22Rv1 (cell line): Measurements from ENCODE around the gene ITPK1.

Experiments used
- H3K27ac ChIP-seq: fragments of 450-650 bp; 2 replicates; pipeline ENCODE4 v1.5.1; 2017
- ZFX ChIP-seq: fragments of 450-650 bp; IDR thresholded peaks from 2 replicates; pipeline ENCODE4 v1.6.1; 2017; ENCODE audit warnings: antibody characterized with exemption, borderline replicate concordance
- TF ChIP-seq, protein P1 (sequence below): fragments of 450-650 bp; IDR thresholded peaks from 2 replicates; pipeline ENCODE4 v1.5.1; 2017; ENCODE audit warnings: mild to moderate bottlenecking

ITPK1 gene

DNA sequence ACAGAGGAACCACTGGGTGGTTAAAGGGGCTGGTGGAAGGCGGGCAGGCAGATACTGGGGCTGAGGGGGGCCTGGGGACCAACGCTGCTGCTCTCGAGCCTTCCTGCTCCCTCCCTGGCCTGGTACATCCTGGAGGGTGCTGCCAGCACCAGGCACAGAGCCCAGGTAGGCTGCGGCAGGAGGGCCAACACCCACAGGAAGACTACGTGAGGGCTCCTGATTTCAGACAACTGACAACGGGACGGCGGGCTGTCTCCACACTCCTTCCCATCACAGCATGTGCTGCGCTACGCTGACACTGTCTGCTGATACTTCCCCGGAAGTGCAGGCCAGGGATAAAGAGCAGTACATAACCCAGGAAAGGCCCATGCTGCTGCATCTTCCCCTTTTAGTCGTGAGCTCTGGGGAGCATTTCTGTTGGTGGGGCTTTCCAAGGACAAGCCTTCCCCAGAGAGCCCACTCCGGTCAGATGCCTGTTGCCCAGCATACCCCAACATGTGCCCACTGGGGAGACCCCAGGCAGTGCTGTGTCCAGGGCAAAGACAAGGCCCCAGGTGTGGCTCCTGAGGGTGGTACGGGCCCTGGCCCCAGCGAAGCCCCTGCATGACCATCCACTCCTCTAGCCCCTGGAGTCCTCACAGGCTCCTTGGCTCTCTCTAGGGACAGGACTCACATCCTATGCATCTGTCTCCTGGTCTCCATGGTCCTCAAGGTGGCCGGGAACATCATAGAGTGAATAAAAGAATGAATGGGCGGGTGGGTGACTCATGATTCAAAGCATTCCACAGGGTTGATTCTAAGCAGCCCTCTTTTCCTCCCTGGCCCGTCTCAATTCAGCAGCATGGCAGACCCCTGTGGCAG is 154.8 kb downstream of the ITPK1 start:
- H3K27ac ChIP-seq = no peak overlapping the region
- TF ChIP-seq, protein P1, sequence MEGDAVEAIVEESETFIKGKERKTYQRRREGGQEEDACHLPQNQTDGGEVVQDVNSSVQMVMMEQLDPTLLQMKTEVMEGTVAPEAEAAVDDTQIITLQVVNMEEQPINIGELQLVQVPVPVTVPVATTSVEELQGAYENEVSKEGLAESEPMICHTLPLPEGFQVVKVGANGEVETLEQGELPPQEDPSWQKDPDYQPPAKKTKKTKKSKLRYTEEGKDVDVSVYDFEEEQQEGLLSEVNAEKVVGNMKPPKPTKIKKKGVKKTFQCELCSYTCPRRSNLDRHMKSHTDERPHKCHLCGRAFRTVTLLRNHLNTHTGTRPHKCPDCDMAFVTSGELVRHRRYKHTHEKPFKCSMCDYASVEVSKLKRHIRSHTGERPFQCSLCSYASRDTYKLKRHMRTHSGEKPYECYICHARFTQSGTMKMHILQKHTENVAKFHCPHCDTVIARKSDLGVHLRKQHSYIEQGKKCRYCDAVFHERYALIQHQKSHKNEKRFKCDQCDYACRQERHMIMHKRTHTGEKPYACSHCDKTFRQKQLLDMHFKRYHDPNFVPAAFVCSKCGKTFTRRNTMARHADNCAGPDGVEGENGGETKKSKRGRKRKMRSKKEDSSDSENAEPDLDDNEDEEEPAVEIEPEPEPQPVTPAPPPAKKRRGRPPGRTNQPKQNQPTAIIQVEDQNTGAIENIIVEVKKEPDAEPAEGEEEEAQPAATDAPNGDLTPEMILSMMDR = no peak
- no peak for TF ChIP-seq ZFX

DNA sequence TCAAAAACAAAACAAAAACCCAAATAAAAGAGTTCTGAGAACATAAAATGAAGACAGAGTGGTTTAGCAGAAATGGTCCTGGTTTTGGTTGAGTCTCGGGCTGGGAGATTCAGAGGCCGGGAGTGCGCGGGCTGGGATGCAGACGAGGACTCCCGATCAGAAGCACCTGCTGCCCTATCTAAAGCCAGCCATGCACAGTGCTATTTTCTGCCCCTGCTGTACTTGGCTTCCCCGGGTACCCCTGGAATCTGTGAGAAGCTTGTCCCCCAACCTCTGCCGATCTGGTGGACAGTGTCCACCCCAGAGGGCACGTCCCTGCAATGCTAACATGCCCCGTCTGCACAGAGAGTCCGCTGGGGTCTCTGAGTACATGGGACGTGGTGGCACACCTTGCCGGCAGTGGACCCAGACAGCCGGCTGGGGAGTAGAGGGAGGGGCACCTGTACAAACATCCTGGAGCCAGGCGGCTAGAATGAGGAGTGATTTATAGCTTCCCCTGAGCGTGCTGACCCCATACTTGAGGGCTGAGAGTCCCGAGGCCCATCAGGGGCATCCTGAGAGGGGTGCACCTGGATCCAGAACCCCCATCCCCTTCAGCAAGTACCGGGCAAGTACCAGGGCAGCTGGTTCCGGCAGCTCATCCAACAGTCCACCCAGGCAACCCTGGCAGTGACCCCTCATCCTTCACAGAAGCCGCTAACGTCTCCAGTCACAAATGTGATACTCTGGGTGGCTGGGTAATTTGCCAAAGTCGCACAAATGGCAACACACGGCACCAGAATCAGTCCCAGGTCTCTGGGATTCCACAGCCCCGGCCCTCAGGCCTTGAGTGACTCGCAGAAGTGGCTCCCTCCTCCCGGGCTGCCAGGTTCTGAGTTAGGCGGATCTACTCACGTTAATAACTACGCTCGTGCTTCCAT is 155.7 kb downstream of the ITPK1 start:
- TF ChIP-seq, protein P1 = no peak
- TF ChIP-seq ZFX = no peak
- no peak overlapping the region for H3K27ac ChIP-seq

DNA sequence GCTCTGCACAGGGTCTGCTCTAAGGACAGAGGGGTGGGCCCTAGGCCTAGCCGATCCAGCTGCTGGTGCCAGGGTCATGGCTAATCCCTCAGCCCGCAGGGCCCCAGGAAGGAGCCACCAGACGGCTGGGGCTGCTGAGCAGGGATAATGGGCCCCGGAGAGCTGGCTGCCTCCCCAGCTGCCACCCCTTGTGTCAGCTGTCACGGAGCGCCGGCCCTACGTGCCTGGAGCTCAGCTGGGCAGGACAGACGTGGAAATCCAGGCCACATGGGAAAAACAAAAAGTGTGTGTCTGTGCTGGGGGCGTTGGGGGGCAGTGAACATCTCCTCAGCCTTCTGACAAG is 156.6 kb downstream of the ITPK1 start:
- no peak overlapping the region for H3K27ac ChIP-seq
- TF ChIP-seq, protein P1 = no peak
- TF ChIP-seq ZFX = no peak

DNA sequence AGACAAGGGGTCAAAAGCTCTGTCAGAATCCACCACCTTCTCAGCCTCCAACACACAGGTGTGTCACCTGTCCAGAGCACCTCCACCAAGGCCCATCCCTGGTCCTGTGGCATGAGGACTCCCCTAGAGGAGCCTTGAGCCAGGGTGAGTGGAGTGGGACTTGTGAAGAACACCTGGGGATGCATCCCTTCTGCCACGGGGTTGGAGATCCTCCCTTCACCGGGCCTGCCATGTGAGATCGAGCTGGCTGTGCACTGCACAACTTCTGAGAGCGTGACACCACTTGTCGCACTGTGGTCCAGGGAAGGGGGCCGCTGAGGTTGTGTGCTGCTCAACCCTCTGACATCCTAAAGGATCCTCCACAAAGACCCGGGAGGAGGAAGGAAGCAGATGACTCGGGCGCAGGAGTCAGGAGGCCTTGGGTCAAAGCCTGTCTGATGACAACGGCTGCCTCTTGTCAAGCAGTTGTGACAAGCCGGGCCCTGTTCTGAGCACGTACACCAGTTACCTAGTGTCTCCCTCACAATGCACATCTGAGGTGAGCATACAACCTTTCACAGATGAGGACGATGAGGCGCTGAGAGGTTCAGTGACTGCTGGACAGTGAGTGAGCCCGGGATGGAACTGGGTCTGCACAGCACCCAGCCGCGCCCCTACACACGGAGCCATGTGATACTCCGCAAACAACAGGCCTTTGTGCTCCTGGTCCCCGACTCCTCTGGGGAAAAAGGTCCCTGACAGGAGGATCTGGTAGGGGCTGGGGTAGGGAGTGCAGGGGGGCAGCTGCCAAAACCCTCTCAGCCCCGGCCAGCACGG is 157.1 kb downstream of the ITPK1 start:
- no peak overlapping the region for H3K27ac ChIP-seq
- no peak for TF ChIP-seq ZFX
- TF ChIP-seq, protein P1 = no peak

DNA sequence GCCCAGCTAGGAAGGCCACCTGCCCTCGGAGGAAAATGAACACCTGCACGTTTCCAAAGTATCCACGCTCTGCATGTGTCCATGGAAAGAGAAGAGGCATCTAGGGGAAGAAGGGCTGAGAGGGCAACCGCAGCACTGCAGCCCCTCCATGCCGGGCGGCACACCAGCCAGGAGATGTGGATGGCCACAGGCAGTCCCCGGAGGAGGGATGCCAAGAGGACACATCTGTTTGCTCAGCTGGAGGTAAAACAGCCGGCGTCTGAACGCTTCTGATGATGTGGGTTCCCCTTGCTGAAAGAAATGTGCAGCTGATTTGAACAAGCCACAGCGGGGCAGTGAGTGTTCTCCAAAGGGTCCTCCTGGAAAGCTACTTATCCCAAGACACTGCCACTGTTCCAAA is 158.8 kb downstream of the ITPK1 start:
- TF ChIP-seq, protein P1 = no peak
- TF ChIP-seq ZFX = no peak
- H3K27ac ChIP-seq = no peak overlapping the region

DNA sequence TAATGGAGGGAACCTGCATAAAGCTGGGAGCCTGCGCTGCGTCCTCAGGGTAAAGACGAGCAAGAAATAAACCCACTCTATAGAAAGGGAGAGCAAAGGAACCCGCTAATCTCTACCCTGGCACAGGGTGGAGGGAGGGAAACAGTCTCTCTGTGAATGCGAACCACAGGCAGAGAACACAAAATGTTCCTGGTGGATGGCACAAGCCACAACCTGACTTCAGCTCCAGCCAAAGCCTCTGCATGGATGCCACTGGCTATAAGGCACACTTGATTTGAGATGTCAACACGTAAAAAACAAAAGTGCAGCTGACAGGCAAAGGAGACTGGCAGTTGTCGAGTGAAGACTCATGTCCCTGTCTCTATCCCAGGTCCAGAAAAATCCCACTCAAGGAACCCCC is 160.3 kb downstream of the ITPK1 start:
- TF ChIP-seq, protein P1 = no peak
- no peak for TF ChIP-seq ZFX
- H3K27ac ChIP-seq = no peak overlapping the region
